WI38 (cell line): Measurements from ENCODE around the gene NAV2.

Experiments used
- H3K4me3 ChIP-seq: 2 replicates; pipeline ENCODE4 v1.5.1; 2011; ENCODE audit warnings: low read depth, mild to moderate bottlenecking, control low read depth, low read length
- CTCF ChIP-seq: IDR thresholded peaks from 2 replicates; pipeline ENCODE4 v1.5.1; 2012; ENCODE audit warnings: low read depth, mild to moderate bottlenecking, control low read depth, low read length

Gene NAV2

GRCh38 chr11:19770277-19770676 lies 57.6 kb downstream of the NAV2 start:
- no peak overlapping the region for H3K4me3 ChIP-seq
- TF ChIP-seq CTCF: no peak

GRCh38 chr11:19771463-19771862 lies 58.8 kb downstream of the NAV2 start:
- no peak for TF ChIP-seq CTCF
- no peak overlapping the region for H3K4me3 ChIP-seq

GRCh38 chr11:19772480-19772879 lies 59.8 kb downstream of the NAV2 start:
- TF ChIP-seq CTCF: no peak

GRCh38 chr11:19774329-19774728 lies 61.7 kb downstream of the NAV2 start:
- no peak for TF ChIP-seq CTCF
- H3K4me3 ChIP-seq: no peak overlapping the region

More at GRCh38 chr11:19772480-19772879, 59.8 kb downstream of the NAV2 start:
- no peak overlapping the region for H3K4me3 ChIP-seq

GRCh38 chr11:19774817-19775580 lies 62.4 kb downstream of the NAV2 start:
- TF ChIP-seq CTCF: no peak
- no peak overlapping the region for H3K4me3 ChIP-seq

- no peak overlapping the region for H3K4me3 ChIP-seq
Observed at GRCh38 chr11:19775622-19776021, 63.0 kb downstream of the NAV2 start.

More at GRCh38 chr11:19775622-19776021, 63.0 kb downstream of the NAV2 start:
- TF ChIP-seq CTCF: no peak
